HEK293 (cell line): ENCODE results near the gene CRACDL.
A peak's percentile ranks its signal among the peaks of the same experiment; 100 is the strongest.

Source experiments
- CTCF ChIA-PET: fragments of 350-600 bp; formaldehyde crosslinking; extraction: SDS; loops from one replicate; lab custom pipeline; 2021; ENCODE audit warnings: antibody characterized with exemption; lab: Yijun Ruan, JAX
- POLR2A ChIA-PET: fragments of 300-600 bp; formaldehyde crosslinking; extraction: SDS; loops from one replicate; lab custom pipeline; 2020; ENCODE audit warnings: antibody characterized with exemption, inconsistent platforms; lab: Yijun Ruan, JAX
- H3K27ac ChIP-seq: fragments of 200-500 bp; sonication (Bioruptor generic); 2 replicates; pipeline ENCODE4 v1.5.1; 2014; ENCODE audit warnings: low read depth, low read length, control low read depth, inconsistent platforms; ENCODE audit errors: extremely low read depth
- H3K36me3 ChIP-seq, 2 experiments: fragments of 200-500 bp in 1 of 2; sonication (Bioruptor generic) in 1 of 2; 1 replicate in 1 of 2; 2 replicates in 1 of 2; pipeline ENCODE4 v1.5.1; 2014 to 2017; ENCODE audit warnings: inconsistent platforms in 2 of 2, low read length in 2 of 2; ENCODE audit not compliant: control insufficient read depth in 2 of 2, insufficient read depth in 1 of 2
- H3K4me1 ChIP-seq: fragments of 200-500 bp; sonication (Bioruptor generic); 2 replicates; pipeline ENCODE4 v1.5.1; 2014; ENCODE audit warnings: mild to moderate bottlenecking, low read length, inconsistent platforms; ENCODE audit not compliant: control insufficient read depth, insufficient read depth
- H3K4me3 ChIP-seq: 2 replicates; pipeline ENCODE4 v1.5.1; 2011; ENCODE audit warnings: low read depth, mild to moderate bottlenecking, control low read depth, low read length, moderate library complexity
- H3K9me3 ChIP-seq: fragments of 200-500 bp; sonication (Bioruptor generic); 2 replicates; pipeline ENCODE4 v1.5.1; 2014; ENCODE audit warnings: low read depth, low read length, inconsistent platforms; ENCODE audit not compliant: control insufficient read depth, insufficient read depth
- EGR2 ChIP-seq: fragments of 450-650 bp; formaldehyde crosslinking; IDR thresholded peaks from 2 replicates; pipeline ENCODE4 v1.5.1; 2016; ENCODE audit warnings: low read depth, missing biosample characterization, missing genetic modification characterization
- KLF1 ChIP-seq: fragments of 450-650 bp; formaldehyde crosslinking; IDR thresholded peaks from 2 replicates; pipeline ENCODE4 v1.5.1; 2016; ENCODE audit warnings: missing biosample characterization, missing genetic modification characterization
- KLF7 ChIP-seq: fragments of 450-650 bp; formaldehyde crosslinking; IDR thresholded peaks from 2 replicates; pipeline ENCODE4 v1.5.1; 2016; ENCODE audit warnings: missing biosample characterization, missing genetic modification characterization, borderline replicate concordance
- KLF9 ChIP-seq: fragments of 450-650 bp; formaldehyde crosslinking; IDR thresholded peaks from 2 replicates; pipeline ENCODE4 v1.5.1; 2016; ENCODE audit warnings: missing biosample characterization, missing genetic modification characterization, low read depth
- REPIN1 ChIP-seq: fragments of 450-650 bp; formaldehyde crosslinking; IDR thresholded peaks from 2 replicates; pipeline ENCODE4 v1.5.1; 2017; ENCODE audit warnings: missing biosample characterization, missing genetic modification characterization, low read depth
- SETDB1 ChIP-seq: IDR thresholded peaks from one replicate; pipeline ENCODE4 v1.6.1; 2017; ENCODE audit warnings: mild to moderate bottlenecking, low read length, moderate library complexity, mixed read lengths; ENCODE audit not compliant: insufficient read length
- TRIM28 ChIP-seq: IDR thresholded peaks from 2 replicates; pipeline ENCODE4 v1.6.1; 2011; ENCODE audit warnings: low read length, control low read depth, borderline replicate concordance
- ZBTB7A ChIP-seq: fragments of 450-650 bp; formaldehyde crosslinking; IDR thresholded peaks from 2 replicates; pipeline ENCODE4 v1.5.1; 2016; ENCODE audit warnings: low read depth, missing biosample characterization, missing genetic modification characterization
- ZNF138 ChIP-seq: fragments of 450-650 bp; formaldehyde crosslinking; IDR thresholded peaks from 2 replicates; pipeline ENCODE4 v1.5.1; 2016; ENCODE audit warnings: missing biosample characterization, missing genetic modification characterization, borderline replicate concordance
- ZNF19 ChIP-seq: fragments of 450-650 bp; formaldehyde crosslinking; IDR thresholded peaks from 2 replicates; pipeline ENCODE4; 2016; ENCODE audit warnings: missing biosample characterization, missing genetic modification characterization, low read depth
- ZNF292 ChIP-seq: fragments of 450-650 bp; formaldehyde crosslinking; IDR thresholded peaks from 2 replicates; pipeline ENCODE4 v1.5.1; 2016; ENCODE audit warnings: low read depth, missing biosample characterization, missing genetic modification characterization, borderline replicate concordance
- ZNF341 ChIP-seq: fragments of 450-650 bp; formaldehyde crosslinking; IDR thresholded peaks from 2 replicates; pipeline ENCODE4; 2016; ENCODE audit warnings: low read depth, missing biosample characterization, missing genetic modification characterization
- ZNF423 ChIP-seq: fragments of 450-650 bp; formaldehyde crosslinking; IDR thresholded peaks from 2 replicates; pipeline ENCODE4 v1.5.1; 2016; ENCODE audit warnings: missing biosample characterization, missing genetic modification characterization
- ZNF549 ChIP-seq: fragments of 450-650 bp; IDR thresholded peaks from 2 replicates; pipeline ENCODE4 v1.5.1; 2018; ENCODE audit warnings: missing biosample characterization, missing genetic modification characterization, mild to moderate bottlenecking, inconsistent platforms, moderate library complexity
- ZNF791 ChIP-seq: fragments of 450-650 bp; formaldehyde crosslinking; IDR thresholded peaks from 2 replicates; pipeline ENCODE4 v1.5.1; 2016; ENCODE audit warnings: missing biosample characterization, missing genetic modification characterization
- TF ChIP-seq, protein P1 (sequence below): fragments of 450-650 bp; formaldehyde crosslinking; optimal IDR thresholded peaks from 2 replicates; pipeline ENCODE3; 2016; ENCODE audit warnings: missing biosample characterization, mild to moderate bottlenecking, missing genetic modification characterization
- TF ChIP-seq, protein P2 (sequence below): fragments of 450-650 bp; formaldehyde crosslinking; IDR thresholded peaks from 2 replicates; pipeline ENCODE4 v1.5.1; 2016; ENCODE audit warnings: missing biosample characterization, missing genetic modification characterization

The CRACDL gene, protein sequence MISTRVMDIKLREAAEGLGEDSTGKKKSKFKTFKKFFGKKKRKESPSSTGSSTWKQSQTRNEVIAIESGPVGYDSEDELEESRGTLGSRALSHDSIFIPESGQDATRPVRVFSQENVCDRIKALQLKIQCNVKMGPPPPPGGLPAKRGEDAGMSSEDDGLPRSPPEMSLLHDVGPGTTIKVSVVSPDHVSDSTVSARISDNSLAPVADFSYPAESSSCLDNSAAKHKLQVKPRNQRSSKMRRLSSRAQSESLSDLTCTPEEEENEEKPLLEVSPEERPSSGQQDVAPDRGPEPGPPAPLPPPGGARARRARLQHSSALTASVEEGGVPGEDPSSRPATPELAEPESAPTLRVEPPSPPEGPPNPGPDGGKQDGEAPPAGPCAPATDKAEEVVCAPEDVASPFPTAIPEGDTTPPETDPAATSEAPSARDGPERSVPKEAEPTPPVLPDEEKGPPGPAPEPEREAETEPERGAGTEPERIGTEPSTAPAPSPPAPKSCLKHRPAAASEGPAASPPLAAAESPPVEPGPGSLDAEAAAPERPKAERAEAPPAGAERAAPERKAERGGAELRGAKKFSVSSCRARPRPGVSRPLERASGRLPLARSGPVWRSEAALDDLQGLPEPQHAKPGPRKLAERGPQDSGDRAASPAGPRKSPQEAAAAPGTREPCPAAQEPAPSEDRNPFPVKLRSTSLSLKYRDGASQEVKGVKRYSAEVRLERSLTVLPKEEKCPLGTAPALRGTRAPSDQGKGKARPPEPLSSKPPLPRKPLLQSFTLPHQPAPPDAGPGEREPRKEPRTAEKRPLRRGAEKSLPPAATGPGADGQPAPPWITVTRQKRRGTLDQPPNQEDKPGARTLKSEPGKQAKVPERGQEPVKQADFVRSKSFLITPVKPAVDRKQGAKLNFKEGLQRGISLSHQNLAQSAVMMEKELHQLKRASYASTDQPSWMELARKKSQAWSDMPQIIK

DNA sequence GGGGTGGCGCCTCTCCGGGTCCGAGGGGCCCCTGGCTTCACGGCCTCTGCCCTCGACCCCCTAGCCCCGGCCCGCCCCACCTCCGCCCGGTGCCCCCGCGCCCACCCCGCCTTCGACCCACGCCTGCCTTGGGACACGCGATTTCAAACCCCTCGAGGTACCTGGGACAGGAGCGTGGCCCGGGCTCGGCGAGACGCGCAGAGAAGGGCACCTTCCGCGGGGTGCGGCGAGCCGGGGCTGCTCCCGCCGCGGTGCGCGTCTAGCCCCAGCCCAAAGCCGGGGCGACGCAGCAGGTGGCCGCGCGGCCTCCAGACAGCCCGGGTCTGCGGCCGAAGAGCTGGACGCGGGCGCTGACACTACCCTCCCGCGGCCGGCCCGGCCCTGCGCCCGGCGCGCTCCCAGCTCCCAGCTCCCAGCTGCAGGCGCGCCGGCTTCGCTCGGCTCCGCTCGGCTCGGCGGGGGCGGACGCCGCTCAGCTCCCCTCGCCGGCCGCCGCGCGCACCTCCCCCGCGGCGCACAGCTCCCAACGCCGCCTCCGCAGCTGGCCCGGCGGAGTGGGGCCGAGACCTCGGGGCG is at the start of gene CRACDL:
Gene CRACDL (minus strand): TSS at position 449 of the 576 bp plus-strand sequence. CDS start 89,425 bp downstream, outside the sequence.
- POLR2A ChIA-PET = interaction anchor here (1.6 kb wide), 1 partner anchor 205 kb away, joined by 6 read pairs; the partner anchor contains the start of gene C2orf15
- Histone ChIP-seq H3K4me3 (peak within 1 kb of the TSS; percentile 36), H3K27ac (peak within 1 kb of the TSS; percentile 64; the same call in 1 of the 2 replicates), H3K36me3 (no peaks in the 10 kb centered on the region), H3K4me1 (no peaks in the 10 kb centered on the region; the same call in 1 of the 2 replicates), H3K9me3 (no peaks in the 10 kb centered on the region)
- CTCF ChIA-PET = interaction anchor here (1.7 kb wide), 1 partner anchor 11 kb away, joined by 5 read pairs; no protein-coding TSS in a partner anchor
- TF ChIP-seq ZNF341 (tag by site-specific recombination) = no peak
- TF ChIP-seq, protein P1, sequence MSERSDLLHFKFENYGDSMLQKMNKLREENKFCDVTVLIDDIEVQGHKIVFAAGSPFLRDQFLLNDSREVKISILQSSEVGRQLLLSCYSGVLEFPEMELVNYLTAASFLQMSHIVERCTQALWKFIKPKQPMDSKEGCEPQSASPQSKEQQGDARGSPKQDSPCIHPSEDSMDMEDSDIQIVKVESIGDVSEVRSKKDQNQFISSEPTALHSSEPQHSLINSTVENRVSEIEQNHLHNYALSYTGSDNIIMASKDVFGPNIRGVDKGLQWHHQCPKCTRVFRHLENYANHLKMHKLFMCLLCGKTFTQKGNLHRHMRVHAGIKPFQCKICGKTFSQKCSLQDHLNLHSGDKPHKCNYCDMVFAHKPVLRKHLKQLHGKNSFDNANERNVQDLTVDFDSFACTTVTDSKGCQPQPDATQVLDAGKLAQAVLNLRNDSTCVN (tag by site-specific recombination) = peak; percentile 43

DNA sequence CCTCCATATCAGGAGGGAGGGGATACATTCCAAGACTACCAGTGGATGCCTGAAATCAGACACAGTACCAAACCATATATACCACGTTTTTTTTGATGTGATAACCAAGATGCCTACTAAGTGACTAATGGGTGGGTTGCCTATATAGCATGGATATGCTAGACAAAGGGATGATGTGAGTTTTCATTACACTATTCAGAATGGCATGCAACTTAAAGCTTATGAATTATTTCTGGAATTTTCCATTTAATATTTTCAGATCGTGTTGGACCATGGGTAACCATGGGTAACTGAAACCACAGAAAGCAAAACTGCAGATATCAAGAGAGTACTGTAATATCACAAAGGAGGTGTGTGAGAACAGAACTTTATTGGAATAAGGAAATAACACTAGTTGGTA is 39.6 kb upstream of the CRACDL start:
- H3K36me3 ChIP-seq = no peaks in the 10 kb centered on the region
- CTCF ChIA-PET = interaction anchor here (0.7 kb wide), 1 partner anchor 9 kb away, joined by 3 read pairs; no protein-coding TSS in a partner anchor
- POLR2A ChIA-PET = no interaction called here
- H3K4me3 ChIP-seq = no peak overlapping the region
- no peaks in the 10 kb centered on the region for H3K4me1 ChIP-seq
- H3K27ac ChIP-seq = no peak overlapping the region
- no peaks in the 10 kb centered on the region for H3K9me3 ChIP-seq
- TF ChIP-seq KLF7 (no peak), ZNF292 (tag by site-specific recombination) (no peak), ZNF549 (tag by site-specific recombination) (no peak), ZBTB7A (tag by site-specific recombination) (no peak), ZNF423 (no peak), ZNF19 (tag by site-specific recombination) (no peak), ZNF791 (no peak), KLF9 (tag by site-specific recombination) (no peak), ZNF138 (tag by site-specific recombination) (no peak), TRIM28 (no peak), REPIN1 (tag by site-specific recombination) (no peak), EGR2 (tag by site-specific recombination) (no peak)
- TF ChIP-seq, protein P2, sequence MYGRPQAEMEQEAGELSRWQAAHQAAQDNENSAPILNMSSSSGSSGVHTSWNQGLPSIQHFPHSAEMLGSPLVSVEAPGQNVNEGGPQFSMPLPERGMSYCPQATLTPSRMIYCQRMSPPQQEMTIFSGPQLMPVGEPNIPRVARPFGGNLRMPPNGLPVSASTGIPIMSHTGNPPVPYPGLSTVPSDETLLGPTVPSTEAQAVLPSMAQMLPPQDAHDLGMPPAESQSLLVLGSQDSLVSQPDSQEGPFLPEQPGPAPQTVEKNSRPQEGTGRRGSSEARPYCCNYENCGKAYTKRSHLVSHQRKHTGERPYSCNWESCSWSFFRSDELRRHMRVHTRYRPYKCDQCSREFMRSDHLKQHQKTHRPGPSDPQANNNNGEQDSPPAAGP = no peak

DNA sequence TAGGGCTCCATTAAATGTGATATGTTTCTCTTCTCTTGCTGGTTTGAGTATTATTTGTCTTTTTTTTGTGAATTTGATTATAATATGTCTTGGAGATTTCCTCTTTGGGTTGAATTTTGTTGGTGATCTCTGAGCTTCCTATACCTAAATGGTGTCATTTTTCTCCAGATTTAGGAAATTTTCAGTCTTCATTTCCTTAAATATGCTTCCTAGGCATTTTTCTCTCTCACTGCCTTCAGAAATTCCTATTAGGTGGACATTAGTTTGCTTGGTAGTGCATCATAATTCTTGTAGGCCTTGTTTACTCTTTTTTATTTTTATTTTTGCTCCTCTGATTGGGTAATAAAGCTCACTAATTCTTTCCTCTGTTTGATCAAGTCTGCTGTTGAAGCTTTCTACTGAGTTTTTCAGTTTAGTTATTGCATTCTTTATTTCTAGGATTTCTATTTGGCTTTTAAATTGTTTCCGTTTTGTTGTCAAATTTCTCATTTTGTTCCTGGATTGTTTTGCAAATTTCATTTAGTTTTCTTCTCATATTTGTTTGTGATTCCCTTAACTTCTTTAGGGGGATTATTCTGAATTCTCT is 36.6 kb upstream of the CRACDL start:
- TF ChIP-seq KLF1 (tag by site-specific recombination) = no peak
- TF ChIP-seq SETDB1 = peak; percentile 64
- CTCF ChIA-PET = interaction anchor here (0.6 kb wide), 1 partner anchor 10 kb away, joined by 3 read pairs; no protein-coding TSS in a partner anchor
- Histone ChIP-seq H3K36me3 (no peaks in the 10 kb centered on the region), H3K4me3 (no peak overlapping the region), H3K4me1 (no peaks in the 10 kb centered on the region), H3K9me3 (no peaks in the 10 kb centered on the region), H3K27ac (no peak overlapping the region)
- POLR2A ChIA-PET = no interaction called here
